Inflammatory macrophage treated with lipopolysaccharide for 4 hours (primary cell): ENCODE results near the gene ITGAX.
"Not testable (repeated sequence)": the region's sequence is repeated elsewhere in the genome, so short reads cannot be mapped to it uniquely, and the experiment has no call there.

ENCODE experiments used
- DNase-seq: peaks from one replicate; pipeline ENCODE4 v3.0.0-alpha.2; 2020

The ITGAX gene

GRCh38 chr16:31412750-31413149 is 57.8 kb downstream of the ITGAX start:
- no peak for DNase-seq

- DNase-seq, result peak; percentile 51
Measured at GRCh38 chr16:31413381-31413780, 58.4 kb downstream of the ITGAX start.

- no peak for DNase-seq
Measured at GRCh38 chr16:31413943-31414342, 59.0 kb downstream of the ITGAX start.

DNA sequence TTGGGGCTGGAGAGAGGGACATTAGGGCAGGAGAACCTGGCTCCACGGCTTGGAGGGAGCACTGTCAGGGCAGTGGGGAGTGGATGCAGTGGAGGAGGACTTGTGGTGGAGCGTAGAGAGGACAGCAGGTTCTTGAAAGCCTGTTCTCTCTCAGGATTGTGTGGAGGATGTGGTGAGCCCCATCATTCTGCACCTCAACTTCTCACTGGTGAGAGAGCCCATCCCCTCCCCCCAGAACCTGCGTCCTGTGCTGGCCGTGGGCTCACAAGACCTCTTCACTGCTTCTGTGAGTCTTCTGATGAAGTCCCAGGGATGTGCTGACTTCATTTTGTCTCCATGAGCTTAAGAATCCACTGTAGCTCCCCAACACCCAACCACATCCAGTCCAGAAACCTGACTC is 59.7 kb downstream of the ITGAX start:
- no peak for DNase-seq

- DNase-seq, result no peak
Measured at GRCh38 chr16:31416371-31416770, 61.4 kb downstream of the ITGAX start.

- not testable (repeated sequence) for DNase-seq
Measured at GRCh38 chr16:31417036-31417435, 62.1 kb downstream of the ITGAX start.

- no peak for DNase-seq
Measured at GRCh38 chr16:31417916-31418315, 62.9 kb downstream of the ITGAX start.

GRCh38 chr16:31420037-31420436 is 65.1 kb downstream of the ITGAX start:
- no peak for DNase-seq

- DNase-seq, result no peak
Measured at GRCh38 chr16:31421587-31421986, 66.6 kb downstream of the ITGAX start.

- DNase-seq, result no peak
Measured at GRCh38 chr16:31423241-31423640, 68.3 kb downstream of the ITGAX start.

GRCh38 chr16:31423801-31424200 is 68.8 kb downstream of the ITGAX start:
- no peak for DNase-seq

DNA sequence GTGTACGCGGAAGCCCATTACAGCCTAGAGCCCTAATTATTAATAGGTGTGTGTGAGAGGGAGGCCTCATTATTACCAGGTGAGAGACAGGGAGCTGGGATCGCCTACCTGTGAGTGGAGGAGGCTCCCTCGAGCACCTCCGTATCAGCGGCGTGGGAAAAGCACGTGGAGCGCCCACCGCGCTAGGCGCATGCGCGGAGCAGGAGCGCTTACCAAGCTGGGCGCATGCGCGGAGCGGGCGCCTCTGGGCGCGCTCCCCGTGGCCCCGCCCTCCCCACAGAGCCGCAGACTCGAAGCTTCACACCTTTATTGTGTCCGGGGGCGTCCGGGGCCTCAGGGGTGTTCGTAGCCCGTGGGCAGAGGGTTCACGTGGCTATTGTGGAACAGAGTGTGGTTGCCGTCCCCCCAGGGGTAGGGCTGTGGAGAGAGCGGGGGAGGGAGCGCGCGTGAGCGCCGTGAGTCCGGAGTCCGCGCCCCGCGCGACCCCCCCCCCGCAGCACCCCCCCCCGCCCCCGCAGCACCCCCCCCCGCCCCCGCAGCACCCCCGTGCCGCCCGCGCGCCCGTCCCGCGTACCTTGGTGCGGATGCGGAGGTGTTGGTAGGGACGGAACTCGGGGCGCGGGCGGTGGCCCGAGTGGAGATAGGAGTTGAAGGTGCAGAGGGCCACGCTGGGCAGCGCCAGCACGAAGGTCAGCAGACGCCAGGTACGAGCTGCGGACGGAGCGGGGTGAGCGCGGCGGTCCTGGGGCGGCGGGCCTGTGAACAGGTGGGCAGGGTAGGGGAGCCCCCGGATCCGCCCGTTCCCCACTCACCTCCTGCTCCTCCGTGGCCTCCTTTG is 72.7 kb downstream of the ITGAX start:
- DNase-seq, result peak; percentile 42

GRCh38 chr16:31428279-31428597 is 73.3 kb downstream of the ITGAX start, which contains the start of gene COX6A2:
COX6A2 (minus strand) TSS chr16:31428360; CDS start chr16:31428325, 35 bp downstream.
- DNase-seq, result no peak

GRCh38 chr16:31428638-31429247 is 73.8 kb downstream of the ITGAX start:
- DNase-seq, result no peak

GRCh38 chr16:31429314-31429713 is 74.3 kb downstream of the ITGAX start:
- DNase-seq, result no peak

DNA sequence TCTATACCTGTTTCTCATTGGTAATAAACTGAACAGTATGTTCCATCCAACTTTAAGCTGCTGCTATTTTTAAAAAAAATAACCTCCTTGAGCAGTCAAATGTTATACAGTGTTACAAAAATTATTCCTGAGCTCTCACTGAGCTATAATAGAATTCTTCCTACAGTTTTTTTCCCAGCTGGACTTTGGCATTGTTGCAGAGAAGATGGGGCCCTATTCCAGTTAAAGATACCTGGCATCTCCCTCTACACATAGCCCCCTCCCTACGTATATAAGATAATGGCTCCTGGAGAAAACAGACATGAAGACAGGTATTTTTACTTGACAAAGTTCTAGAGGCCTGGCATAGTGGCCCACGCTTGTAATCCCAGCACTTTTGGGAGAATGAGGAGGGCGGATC is 74.8 kb downstream of the ITGAX start:
- DNase-seq, result no peak

DNA sequence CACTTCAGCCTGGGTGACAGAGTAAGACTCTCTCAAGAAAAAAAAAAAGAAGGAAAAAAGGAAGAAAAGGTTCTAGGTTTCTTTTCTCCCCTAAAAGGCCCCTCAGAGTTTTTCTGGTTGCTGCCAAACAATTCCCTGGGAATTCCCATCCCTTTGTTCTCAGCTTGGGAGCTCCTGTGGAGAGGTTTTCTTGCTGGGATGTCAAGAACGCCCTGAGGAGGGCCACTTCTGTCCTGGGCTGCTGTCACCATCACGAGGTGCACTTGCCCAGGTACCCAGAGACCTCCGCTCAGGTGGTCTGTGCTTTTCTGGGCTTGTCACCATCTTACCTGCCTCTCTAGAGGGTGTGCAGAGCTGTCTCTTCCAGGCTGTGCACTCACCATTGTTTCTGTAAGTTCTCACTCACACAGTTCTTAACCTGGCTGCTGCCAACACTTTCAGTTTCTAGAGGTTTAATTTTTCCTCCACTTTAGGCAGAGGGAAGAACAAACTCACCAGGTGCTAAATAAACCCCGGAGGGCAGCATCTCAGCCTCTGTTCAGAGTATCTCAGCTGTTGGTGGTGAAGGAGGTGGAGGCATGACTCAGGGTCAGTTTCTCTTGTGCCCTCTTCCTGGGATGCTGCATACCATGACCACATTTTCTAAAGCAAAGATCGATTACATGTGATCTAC is 75.5 kb downstream of the ITGAX start:
- DNase-seq, result no peak
